ENCODE measurements around the gene MTG1.

MTG1 gene

GRCh38 chr10:133471300-133472109, 77.5 kb downstream of the MTG1 start:
- no peak for DNase-seq
